GF-D8 (cell line): ENCODE results near the gene WDR5.

Experiments
- DNase-seq: peaks from one replicate; lab custom pipeline; 2025; lab: John Stamatoyannopoulos, UW

The WDR5 gene

GRCh38 chr9:134159566-134160245 lies 23.8 kb downstream of the WDR5 start:
- no peak for DNase-seq

- no peak for DNase-seq
These were observed 25.8 kb downstream of the WDR5 start for GRCh38 chr9:134161647-134162046.

DNA sequence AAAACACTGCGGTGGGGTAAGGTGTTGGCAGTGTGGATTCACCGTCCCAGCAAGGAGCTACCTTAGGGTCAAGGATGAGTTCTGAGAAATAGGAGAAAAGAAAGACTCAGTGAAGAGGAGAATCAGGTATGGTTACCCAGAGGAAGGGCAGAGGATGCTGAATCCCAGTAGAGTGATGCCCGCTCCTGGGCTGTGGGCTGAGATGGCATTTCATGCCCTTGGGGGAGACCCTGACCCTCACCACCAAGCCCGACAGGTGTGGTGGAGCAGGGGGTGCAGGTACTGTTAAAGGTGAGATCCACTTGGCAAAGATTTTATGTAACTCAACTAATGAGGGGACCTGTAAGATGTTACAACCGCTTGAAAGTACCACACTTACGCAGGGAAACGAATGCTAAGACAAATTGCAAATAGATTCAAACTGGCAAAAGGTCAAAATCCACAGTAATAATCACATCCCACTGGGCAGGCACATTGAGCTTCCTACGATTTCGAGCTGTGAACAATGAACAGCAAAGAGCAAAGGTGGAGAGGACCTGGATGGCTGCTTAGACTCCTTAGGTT lies 26.4 kb downstream of the WDR5 start:
- DNase-seq: no peak

DNA sequence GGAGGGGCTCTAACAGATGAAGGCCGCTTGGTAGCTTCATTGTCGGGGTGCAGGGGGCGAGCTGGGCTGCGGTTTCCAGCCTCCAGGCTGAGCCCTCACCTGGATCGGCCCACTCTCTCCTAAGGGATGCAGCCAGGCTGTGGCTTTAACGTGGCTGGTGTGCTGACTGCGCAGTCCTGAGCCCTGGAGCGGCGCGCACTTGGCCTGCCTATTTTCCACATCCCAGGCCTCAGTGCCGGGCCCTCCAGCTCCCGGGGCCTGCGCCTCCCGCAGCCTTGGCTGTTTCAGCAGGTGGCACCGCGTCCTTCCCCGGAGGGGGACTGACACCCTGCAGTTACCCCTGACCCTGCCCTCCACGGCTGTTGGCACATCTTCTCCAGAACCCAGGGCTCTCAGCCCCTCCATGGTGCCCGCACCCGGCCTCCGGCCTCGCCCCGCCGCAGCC lies 27.1 kb downstream of the WDR5 start:
- no peak for DNase-seq

GRCh38 chr9:134163371-134164196 lies 27.7 kb downstream of the WDR5 start:
- DNase-seq: no peak

DNA sequence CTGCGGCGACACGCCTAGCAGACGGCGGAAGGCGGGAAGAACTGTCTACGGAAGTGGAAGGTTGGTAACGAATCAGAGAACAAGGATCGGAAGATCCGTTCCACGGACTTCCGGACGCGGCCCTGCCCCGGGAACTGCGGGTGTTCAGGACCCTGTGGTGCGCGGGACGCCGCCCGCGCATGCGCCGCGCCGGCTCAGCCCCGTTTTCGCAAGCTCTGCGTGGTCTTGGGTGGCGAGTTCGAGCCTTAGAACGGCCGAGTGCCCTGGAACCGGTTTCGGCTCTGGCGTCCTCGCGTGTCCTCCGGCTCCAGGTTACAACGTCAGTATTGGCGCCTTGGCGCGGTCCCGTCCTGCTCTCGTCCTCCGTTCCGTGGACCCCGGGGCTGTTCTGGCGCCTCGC lies 29.0 kb downstream of the WDR5 start:
- no peak for DNase-seq

GRCh38 chr9:134165357-134166315 lies 29.8 kb downstream of the WDR5 start:
- DNase-seq: no peak

- no peak for DNase-seq
These were observed 30.5 kb downstream of the WDR5 start for GRCh38 chr9:134166374-134166773.

DNA sequence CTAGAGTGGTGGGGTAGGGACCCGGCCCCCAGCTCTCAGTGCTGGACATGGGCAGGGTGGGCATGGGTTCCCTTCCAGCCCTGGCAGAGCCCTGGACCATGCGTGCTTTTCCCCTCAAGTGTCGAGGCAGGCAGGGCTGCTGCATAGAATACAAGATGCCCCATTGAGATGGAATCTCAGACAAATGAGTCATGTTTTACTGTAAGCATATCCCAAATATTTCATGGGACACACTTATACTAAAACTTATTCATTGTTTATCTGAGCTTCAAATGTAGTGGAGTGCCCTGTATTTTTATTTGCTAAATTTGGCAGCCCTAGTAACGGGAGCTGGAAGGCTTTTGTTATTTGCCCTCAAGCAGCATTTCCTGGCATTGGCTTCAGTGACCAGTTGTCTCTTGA lies 31.6 kb downstream of the WDR5 start:
- no peak for DNase-seq

DNA sequence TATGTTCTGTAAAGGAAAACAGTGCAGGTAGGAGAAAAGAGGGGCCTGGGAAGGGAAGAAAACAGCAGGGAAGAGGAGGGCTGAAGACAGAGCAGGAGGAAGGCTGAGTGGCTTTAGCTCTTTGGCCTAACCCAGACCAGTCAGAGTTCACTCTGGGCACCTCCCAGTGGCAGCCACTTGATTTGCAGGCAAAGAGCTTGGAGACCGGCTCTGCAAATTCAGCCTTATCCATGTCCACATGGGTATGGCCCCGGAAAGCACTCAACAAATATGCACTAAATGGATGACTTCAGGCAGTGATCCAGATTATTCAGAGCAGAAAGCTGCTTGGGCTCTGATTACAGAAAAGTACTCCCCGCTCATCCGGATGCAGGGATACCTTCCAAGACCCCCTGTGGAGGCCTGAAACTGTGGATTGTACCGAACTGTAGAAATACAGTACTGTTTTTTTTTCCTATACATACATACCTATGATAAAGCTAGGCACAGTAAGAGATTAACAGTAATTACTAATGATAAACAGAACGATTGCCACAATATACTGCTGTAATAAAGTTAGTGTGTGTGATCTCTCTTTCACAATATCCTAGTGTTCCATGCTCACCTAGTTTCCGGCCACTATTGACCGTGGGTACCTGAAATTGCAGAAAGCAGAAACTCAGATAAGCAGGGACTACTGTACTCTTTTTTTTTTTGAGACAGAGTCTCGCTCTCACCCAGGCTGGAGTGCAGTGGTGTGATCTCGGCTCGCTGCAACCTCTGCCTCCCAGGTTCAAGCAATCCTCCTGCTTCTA lies 33.1 kb downstream of the WDR5 start:
- no peak for DNase-seq

DNA sequence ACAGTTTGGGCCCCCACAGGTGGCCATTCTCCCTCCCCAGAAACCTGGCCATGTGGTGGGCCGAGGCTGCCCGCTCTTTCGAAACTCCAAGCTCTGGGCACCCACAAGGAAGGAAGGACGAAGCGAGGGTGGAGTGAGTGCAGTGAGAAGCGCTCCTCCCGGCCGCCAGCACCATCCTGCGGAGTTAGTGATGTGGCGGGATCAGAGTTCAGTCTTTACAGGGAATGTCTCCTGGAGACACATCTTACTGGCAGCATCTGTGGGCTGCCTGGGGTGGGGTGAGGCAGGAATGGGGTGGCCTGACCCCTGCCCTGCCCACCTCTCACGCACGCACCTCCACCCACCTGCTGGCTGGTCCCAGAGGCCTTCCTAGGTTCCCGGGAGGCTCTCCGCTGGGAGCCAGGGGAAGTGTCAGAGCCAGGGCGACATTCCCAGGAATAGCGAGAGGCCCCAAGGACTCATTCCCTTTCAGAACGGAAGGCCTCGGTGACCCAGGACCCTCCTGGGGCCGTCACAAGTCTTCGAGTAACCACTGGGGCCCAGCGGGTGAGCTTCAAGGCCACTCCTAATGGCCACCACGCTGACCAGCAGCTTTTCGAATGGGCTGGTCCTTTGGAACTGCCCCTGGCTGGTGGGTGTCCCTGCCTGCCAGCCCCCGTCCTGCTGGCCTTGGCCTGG lies 34.0 kb downstream of the WDR5 start:
- DNase-seq: no peak

- DNase-seq: no peak
These were observed 34.8 kb downstream of the WDR5 start for GRCh38 chr9:134170532-134171315.

DNA sequence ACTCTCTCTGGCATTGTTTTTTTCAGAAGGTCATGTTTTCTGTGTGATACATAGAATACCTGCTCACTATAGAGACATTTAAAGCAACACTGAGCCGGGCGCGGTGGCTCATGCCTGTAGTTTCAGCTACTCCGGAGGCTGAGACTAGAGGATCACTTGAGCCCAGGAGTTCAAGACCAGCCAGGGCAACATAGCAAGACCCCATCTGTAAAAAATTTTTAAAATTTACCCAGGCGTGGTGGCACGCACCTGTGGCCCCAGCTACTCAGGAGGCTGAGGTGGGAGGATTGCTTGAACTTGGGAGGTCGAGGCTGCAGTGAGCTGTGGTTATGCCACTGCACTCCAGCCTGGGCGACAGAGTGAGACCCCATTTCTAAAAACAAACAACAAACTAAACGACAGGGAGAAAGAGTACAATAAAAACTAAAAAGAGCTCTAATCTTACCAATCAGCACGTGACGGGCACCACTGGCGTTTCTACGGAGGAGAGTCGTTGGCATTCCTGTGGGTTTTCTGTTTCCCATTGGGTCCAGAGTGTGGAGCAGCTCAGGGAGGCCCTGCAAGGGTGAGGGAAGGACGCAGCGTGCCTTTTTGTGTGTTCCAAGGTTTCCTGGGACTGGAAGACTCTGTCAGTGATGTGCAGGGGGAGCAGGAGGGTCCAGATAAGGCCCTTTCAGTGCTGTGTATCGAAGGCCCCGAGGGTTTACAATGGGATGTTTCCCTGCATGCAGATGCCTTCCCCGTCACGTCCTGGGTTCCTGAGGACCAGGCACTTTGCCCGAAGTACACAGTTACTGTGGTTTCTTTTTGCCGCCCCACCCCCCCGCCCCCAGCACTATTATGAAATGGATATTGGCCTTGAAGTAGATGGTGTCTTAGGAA lies 35.7 kb downstream of the WDR5 start:
- DNase-seq: no peak

- no peak for DNase-seq
These were observed 36.6 kb downstream of the WDR5 start for GRCh38 chr9:134172198-134173126.

DNA sequence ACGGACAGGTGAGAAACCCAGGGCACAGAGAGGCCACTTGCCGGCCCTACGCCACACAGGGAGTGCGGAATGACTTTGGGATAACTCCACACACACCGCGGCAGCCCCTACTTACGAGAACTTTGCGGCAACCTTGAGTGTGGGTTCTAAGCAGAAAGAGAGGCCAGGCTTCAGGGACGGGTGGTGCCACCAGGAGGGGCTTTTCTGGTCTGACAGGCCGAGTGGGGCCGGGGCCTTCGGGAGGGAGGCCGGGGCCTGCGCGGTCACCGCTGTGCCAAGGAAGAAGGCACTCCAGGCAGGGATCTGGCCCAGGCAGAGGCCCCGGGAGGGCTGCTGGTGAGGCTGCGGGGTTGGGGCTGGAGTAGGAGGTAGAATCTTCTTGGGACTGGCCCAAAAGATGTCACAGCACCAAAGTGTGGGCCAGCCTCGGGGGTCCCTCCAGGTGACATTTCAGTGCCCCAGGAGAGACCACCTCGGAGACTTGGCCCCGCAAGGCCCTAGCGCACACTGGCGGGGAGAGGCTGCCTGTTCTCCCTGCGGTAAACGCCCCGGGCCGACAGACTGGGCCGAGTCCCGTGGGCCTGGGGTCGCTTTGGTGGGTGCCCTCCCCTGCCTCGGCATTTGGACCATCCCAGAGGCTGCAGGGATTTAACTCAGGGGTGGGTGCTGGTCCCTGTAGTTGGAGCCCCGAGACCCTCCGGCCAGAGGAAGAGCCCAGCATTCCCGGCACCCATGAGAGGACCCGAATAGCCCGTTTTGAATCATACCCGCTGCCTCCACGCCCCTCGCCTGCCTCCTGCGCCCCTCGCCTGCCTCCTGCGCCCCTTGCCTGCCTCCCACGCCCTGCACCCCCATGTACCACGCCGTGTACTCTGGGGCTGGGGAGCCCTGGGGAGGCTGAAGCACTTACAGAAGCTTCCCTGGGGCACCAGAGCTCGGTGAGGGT lies 37.5 kb downstream of the WDR5 start:
- no peak for DNase-seq

- no peak for DNase-seq
These were observed 38.2 kb downstream of the WDR5 start for GRCh38 chr9:134174073-134174449.
